NCI-H2107 treated with DMSO at 0.1 percent for 48 hours (cell line): ENCODE results near the gene CDKN2B-AS1.
A peak's percentile ranks its signal among the peaks of the same experiment; 100 is the strongest.
"Not testable (repeated sequence)": the region's sequence is repeated elsewhere in the genome, so short reads cannot be mapped to it uniquely, and the experiment has no call there.

ENCODE experiments used
- DNase-seq: peaks from one replicate; lab custom pipeline; 2025; ENCODE audit not compliant: unreplicated experiment; lab: John Stamatoyannopoulos, UW

CDKN2B-AS1 gene

DNA sequence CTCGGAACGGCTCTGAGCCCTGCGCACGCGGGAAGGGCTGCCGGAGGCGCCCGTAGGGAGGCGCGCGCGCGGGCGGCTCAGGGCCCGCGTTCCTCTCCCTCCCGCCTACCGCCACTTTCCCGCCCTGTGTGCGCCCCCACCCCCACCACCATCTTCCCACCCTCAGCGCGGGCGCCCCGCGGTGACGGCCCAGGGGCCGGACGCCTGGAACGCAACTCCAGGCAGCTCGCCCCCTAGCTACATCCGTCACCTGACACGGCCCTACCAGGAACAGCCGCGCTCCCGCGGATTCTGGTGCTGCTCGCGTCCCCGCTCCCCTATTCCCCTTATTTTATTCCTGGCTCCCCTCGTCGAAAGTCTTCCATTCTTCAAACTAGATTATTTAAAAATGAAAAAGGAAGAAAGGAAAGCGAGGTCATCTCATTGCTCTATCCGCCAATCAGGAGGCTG, at the start of gene CDKN2B-AS1:
CDKN2B-AS1 (plus strand) TSS at position 236 of the 450 bp plus-strand sequence.
- peak; percentile 72 for DNase-seq

DNA sequence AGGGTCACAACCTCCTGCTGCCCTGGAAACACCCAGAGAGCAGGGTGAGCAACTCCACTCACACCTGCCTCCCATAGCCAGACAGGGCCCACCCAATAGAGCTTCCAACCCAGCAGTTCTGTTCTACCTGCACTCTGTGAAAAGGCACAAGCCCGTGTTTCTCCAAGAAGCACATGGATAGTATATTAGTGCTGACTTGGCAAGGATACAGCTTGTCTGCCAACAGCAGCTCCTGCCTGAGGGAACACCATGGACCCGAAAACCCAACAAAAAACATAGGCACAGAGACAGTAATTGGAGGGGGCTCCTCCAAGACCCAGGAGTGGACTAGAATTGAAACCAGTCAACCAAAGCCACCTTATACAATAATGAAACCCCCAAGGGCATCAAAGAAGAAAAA, 49.0 kb upstream of the CDKN2B-AS1 start:
- DNase-seq = no peak

DNA sequence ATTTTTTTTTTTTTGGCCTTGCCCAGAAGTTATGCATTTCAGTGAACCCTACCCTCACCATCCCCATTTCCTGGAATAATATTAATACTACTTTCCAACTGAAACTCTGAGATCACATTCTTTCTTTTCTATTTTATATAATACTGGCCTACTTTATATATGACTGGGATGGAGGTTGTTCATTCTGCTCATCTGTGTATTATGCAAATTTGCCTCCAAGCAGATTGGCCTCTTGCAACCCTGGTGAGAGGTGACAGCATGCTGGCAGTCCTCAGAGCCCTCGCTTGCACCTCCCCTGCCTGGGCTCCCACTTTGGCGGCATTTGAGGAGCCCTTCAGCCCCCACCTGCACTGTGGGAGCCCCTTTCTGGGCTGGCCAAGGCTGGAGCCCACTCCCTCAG, 35.8 kb upstream of the CDKN2B-AS1 start:
- DNase-seq = no peak

GRCh38 chr9:21959268-21959667, 35.3 kb upstream of the CDKN2B-AS1 start:
- DNase-seq = not testable (repeated sequence)

DNA sequence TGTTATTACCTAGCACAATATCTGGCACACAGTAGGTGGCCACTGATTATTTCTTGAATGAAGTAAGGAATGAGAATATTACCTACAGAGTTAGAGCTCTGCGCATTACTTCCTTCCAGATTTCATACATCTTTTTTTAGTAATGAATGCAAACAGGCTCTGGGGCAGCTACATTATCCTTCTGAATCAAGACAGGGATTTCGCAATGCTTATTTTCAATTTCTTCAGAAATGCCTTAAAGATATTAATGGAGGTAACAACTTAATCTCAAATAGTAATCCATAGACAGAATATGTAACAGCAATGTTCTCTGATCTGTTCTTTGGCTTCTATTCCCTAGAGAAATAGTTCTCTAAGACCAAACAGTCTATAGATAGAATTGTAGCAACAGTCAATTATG, 33.0 kb upstream of the CDKN2B-AS1 start:
- DNase-seq = no peak

DNA sequence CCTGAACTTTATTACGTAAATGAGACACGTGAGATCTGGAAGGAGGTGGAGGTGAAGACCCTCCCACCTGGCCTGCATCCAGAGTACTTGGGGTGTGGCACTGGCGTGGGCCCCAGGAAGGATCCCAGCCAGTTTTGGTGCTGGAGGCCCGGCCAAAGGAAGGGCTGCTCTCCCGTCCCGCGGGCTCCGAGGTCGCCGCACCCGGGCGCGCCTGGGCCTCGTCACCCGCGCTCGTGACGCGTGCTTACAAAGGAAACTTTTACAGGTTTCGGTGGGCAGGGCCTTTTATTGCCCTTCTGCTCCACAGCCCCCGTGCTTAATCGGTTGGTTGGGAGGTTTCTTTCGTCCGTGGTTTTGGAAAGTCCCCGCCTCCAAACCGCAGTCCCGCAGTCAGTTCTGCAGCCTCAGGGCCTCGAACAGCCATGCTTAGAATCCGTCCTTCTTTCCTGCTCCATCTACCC, 29.6 kb upstream of the CDKN2B-AS1 start:
- DNase-seq = no peak

DNA sequence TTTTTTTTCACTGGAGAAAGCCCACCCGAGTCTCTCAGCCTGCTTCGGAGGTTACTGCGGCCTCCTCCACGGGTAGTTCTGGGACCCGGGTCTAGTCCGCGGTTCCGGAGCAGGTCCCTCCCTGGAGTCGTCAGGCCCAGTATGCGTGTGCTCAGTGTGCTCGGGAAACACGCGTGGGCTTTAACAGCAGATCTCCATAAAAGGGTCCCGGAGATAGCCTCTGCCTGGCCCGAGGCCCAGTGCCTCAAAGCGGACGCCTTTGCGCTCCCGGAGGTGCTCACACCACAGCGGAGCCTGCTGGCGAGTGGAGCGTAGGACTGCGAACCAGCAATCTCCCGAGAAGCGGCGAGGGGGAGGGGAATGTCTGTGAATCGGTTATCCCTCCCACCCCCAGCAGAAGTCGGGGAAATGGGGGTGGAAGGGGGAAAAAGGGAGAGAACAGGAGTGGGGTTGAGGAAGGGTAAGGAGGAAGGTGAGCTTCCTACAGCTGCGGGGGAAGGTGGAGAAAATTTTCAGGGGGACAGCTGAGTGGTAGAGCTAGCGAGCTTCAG, 29.1 kb upstream of the CDKN2B-AS1 start:
- DNase-seq = no peak

- DNase-seq = no peak
These were observed 28.3 kb upstream of the CDKN2B-AS1 start for GRCh38 chr9:21966140-21966851.

GRCh38 chr9:21967169-21967568, 27.4 kb upstream of the CDKN2B-AS1 start:
- DNase-seq = no peak

GRCh38 chr9:21967702-21968101, 26.9 kb upstream of the CDKN2B-AS1 start:
- no peak for DNase-seq

- DNase-seq = no peak
These were observed 26.1 kb upstream of the CDKN2B-AS1 start for GRCh38 chr9:21968331-21969010.

GRCh38 chr9:21969011-21969940, 25.3 kb upstream of the CDKN2B-AS1 start:
- DNase-seq = no peak

DNA sequence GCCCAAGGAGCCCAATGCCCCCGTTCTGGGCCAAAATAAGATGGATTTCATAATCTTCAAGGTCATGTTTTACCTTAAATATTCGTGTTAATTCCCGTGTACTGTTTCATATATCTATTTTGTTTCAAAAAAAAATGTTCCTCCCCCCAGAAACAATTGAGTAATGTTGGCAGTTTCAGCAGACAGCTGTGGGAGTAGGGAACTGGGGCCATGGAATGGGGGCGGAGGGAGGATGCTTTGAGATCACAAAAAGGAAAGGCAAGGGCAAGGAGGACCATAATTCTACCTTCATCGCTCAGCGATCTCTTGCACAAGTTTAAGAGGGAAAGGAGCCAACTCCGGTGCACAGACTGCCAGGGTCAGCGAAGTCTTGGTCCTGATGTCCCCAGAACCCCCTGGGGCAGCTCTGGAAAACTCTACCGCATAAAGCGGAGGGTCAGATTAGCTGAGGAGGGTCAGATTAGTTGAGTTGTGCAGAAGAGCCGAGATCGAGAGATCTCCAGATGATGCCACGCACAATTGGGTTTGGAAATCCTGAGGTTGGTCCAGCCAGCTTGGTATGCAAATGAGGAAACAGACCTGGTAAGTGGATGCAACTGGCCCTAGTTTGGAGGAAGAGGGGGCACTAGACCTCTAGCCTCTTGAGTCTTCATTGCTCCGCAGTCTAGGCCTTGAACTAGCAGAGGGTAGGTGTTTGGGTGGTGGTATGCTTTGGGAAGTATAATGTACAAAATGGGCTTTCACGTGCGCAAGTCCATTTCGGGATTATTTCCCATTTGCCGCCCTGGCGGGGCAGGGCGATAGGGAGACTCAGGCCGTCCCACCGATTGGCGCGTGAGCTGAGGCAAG, 24.4 kb upstream of the CDKN2B-AS1 start:
- no peak for DNase-seq

- no peak for DNase-seq
These were observed 23.6 kb upstream of the CDKN2B-AS1 start for GRCh38 chr9:21970800-21971640.

- DNase-seq = no peak
These were observed 22.2 kb upstream of the CDKN2B-AS1 start for GRCh38 chr9:21972361-21972760.

DNA sequence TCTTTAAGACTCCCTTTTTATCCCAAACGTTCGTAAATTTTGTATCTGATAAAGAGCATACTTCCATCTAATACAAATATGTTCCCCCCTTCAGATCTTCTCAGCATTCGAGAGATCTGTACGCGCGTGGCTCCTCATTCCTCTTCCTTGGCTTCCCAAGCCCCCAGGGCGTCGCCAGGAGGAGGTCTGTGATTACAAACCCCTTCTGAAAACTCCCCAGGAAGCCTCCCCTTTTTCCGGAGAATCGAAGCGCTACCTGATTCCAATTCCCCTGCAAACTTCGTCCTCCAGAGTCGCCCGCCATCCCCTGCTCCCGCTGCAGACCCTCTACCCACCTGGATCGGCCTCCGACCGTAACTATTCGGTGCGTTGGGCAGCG, 20.3 kb upstream of the CDKN2B-AS1 start:
- DNase-seq = peak; percentile 56

GRCh38 chr9:21974722-21975409, 19.7 kb upstream of the CDKN2B-AS1 start:
- peak; percentile 88 for DNase-seq

DNA sequence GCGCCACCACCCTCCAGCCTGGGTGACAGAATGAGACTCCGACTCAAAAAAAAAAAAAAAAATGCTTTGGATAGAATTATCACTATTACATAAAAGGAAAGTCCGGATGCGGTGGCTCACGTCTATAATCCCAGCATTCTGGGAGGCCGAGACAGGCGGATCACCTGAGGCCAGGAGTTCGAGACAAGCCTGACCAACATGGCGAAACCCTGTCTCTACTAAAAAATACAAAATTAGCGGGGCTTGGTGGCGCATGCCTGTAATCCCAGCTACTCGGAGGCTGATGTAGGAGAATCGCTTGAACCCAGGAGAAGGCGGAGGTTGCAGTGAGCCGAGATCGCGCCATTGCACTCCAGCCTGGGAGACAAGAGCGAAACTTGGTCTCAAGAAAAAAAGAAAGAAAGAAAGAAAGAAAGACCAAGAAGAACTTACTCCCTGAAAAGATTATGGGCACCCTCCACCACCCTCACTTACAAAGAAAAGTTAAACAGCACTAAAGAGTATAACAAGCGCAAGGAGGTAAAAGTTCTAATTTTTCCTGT, 18.2 kb upstream of the CDKN2B-AS1 start:
- DNase-seq = no peak
